ENCODE measurements around the gene GATA5. TPM values are rescaled to one million over a fixed set of nuclear protein-coding genes. Genes with fewer than 3 reads are reported as not detected.
A peak's percentile ranks its signal among the peaks of the same experiment; 100 is the strongest.

Gene GATA5
- total RNA-seq, 1 experiment from 2014 or later, result 0.18 TPM

DNA sequence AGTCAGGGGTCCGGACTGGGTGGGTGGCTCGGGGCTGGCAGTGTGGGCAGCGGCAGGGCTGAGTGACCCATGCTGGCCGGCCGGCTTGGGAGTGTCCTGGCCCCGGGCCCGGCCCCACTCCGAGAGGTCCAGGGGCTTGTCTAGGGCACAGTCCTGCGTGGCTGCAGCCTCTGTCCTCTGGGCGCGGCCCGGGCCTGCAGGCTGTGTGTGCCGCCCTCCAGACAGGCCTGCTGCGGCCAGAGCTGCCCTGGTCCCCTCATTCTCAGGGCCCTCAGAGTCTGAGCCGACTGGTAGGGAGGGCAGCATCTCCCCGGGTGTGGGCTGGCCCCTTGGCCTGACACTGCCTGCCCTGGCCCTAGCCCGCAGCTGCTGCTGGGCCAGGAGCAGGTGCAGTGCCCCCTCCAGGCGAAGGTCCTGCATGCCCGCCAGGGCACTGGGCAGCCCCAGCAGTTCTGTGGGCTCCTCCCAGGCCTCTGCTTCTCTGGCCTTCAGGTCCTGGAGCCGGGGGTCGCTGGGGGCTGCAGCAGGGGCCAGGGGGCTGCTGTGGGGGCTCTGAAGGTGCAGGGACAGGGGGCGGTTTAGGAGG, 61.8 kb downstream of the GATA5 start:
- H3K27me3 ChIP-seq (ENCODE audit: low read length), result no peaks in the 10 kb centered on the region
- CTCF ChIA-PET, result no interaction called here

More for the DNA sequence above, 61.8 kb downstream of the GATA5 start:
- no TSS peak for BruUV-seq (replicated peaks)
- Histone ChIP-seq H3K4me3 (ENCODE audit: low read length) (no peak overlapping the region), H4K20me1 (ENCODE audit: low read length) (no peaks in the 10 kb centered on the region), H3K9me2 (replicated peaks; ENCODE audit: low read length) (no peaks in the 10 kb centered on the region), H3K4me2 (ENCODE audit: low read length) (no peak overlapping the region), H2AFZ (ENCODE audit: low read length) (no peak overlapping the region), H3F3A (ENCODE audit: low read length, unreplicated experiment) (no peaks in the 10 kb centered on the region), H3K27ac (ENCODE audit: low read length) (no peak overlapping the region), H3K9ac (ENCODE audit: low read length) (no peak overlapping the region), H3K9me3 (ENCODE audit: low read length) (no peaks in the 10 kb centered on the region), H3K79me2 (ENCODE audit: low read length) (no peaks in the 10 kb centered on the region), H3K36me3 (ENCODE audit: low read depth, low read length) (no peaks in the 10 kb centered on the region), H3K4me1 (ENCODE audit: insufficient read depth, low read length) (peaks cover 7% of the 10 kb centered on the region)
- intact Hi-C loops (cut with micrococcal nuclease), result loop anchor here (5.0 kb wide), 1 partner anchor 73 kb away; no protein-coding TSS in a partner anchor
- POLR2A ChIA-PET (ENCODE audit: unreplicated experiment), result no interaction called here
- TF ChIP-seq EZH2phosphoT487 (IDR thresholded peaks at IDR 0.05; ENCODE audit: borderline replicate concordance, low read length), result no peak
- TF ChIP-seq EZH2 (IDR thresholded peaks at IDR 0.05; ENCODE audit: low read length, unreplicated experiment), result no peak
- TF ChIP-seq, protein P1, sequence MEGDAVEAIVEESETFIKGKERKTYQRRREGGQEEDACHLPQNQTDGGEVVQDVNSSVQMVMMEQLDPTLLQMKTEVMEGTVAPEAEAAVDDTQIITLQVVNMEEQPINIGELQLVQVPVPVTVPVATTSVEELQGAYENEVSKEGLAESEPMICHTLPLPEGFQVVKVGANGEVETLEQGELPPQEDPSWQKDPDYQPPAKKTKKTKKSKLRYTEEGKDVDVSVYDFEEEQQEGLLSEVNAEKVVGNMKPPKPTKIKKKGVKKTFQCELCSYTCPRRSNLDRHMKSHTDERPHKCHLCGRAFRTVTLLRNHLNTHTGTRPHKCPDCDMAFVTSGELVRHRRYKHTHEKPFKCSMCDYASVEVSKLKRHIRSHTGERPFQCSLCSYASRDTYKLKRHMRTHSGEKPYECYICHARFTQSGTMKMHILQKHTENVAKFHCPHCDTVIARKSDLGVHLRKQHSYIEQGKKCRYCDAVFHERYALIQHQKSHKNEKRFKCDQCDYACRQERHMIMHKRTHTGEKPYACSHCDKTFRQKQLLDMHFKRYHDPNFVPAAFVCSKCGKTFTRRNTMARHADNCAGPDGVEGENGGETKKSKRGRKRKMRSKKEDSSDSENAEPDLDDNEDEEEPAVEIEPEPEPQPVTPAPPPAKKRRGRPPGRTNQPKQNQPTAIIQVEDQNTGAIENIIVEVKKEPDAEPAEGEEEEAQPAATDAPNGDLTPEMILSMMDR (conservative IDR thresholded peaks at IDR 0.05; ENCODE audit: low read depth, low read length), result peak; percentile 41; the same call in 1 of the 2 replicates
- DNase-seq (no peak), ATAC-seq (peak; percentile 20; the same call in 1 of the 2 replicates)

Other genes starting within 250 kb of the GATA5 start
- gene OSBPL2, start 237.5 kb downstream of the GATA5 start, total RNA-seq (2014; rRNA removed), result 32.5 and 39.7 TPM in 2 replicates
- 374 and 487 TPM in 2 replicates for gene ADRM1, start 173.0 kb downstream of the GATA5 start, total RNA-seq (2014; rRNA removed)
- gene LAMA5, start 108.7 kb downstream of the GATA5 start, total RNA-seq (2014; rRNA removed), result 196 and 308 TPM in 2 replicates
- 1,250 and 1,945 TPM in 2 replicates for gene RPS21, start 88.9 kb downstream of the GATA5 start, total RNA-seq (2014; rRNA removed)
- gene CABLES2, start 68.7 kb downstream of the GATA5 start, total RNA-seq (2014; rRNA removed), result 12.4 and 13.5 TPM in 2 replicates
- gene RBBP8NL, start 48.5 kb downstream of the GATA5 start, total RNA-seq (2014; rRNA removed), result 9.3 and 9.4 TPM in 2 replicates
- gene SLCO4A1, start 166.5 kb upstream of the GATA5 start, total RNA-seq (2014; rRNA removed), result 161 and 162 TPM in 2 replicates
- gene NTSR1, start 232.8 kb upstream of the GATA5 start, total RNA-seq (2014; rRNA removed), result 7.8 and 10.6 TPM in 2 replicates